KMS-11 (cell line): ENCODE results near the gene PTTG1IP2.

Experiments
- H2AFZ ChIP-seq: fragments of 200-600 bp; sonication (generic); 2 replicates; pipeline ENCODE4 v1.6.1; 2016; ENCODE audit warnings: antibody characterized with exemption, mixed run types, low read depth
- H3K27ac ChIP-seq: fragments of 200-600 bp; sonication (generic); 2 replicates; pipeline ENCODE4 v1.6.1; 2016; ENCODE audit warnings: mild to moderate bottlenecking, mixed run types
- H3K27me3 ChIP-seq: fragments of 200-600 bp; sonication (generic); 2 replicates; pipeline ENCODE4 v1.6.1; 2017; ENCODE audit warnings: mild to moderate bottlenecking, low read depth, mixed run types, moderate library complexity; ENCODE audit not compliant: insufficient read depth
- H3K36me3 ChIP-seq: fragments of 200-600 bp; sonication (generic); 2 replicates; pipeline ENCODE4 v1.6.1; 2017; ENCODE audit warnings: mild to moderate bottlenecking, mixed run types; ENCODE audit not compliant: insufficient read depth
- H3K4me1 ChIP-seq: fragments of 200-600 bp; sonication (generic); 2 replicates; pipeline ENCODE4 v1.6.1; 2016; ENCODE audit warnings: mild to moderate bottlenecking, low read depth, mixed run types; ENCODE audit not compliant: poor library complexity, severe bottlenecking
- H3K4me2 ChIP-seq: fragments of 200-600 bp; sonication (generic); 2 replicates; pipeline ENCODE4 v1.7.0; 2016; ENCODE audit warnings: mild to moderate bottlenecking, mixed run types
- H3K4me3 ChIP-seq: fragments of 200-600 bp; sonication (generic); IDR thresholded peaks from 2 replicates; pipeline ENCODE4 v1.6.1; 2017; ENCODE audit warnings: low read depth, low read length, mixed read lengths; ENCODE audit not compliant: insufficient read depth
- H3K79me2 ChIP-seq: fragments of 200-600 bp; sonication (generic); 2 replicates; pipeline ENCODE4 v1.6.1; 2016; ENCODE audit warnings: low read depth, mixed run types; ENCODE audit not compliant: insufficient read depth
- H3K9ac ChIP-seq: fragments of 200-600 bp; sonication (generic); 2 replicates; pipeline ENCODE4 v1.6.1; 2016; ENCODE audit warnings: mild to moderate bottlenecking, mixed run types
- H4K20me1 ChIP-seq: fragments of 200-600 bp; sonication (generic); 2 replicates; pipeline ENCODE4 v1.6.1; 2016; ENCODE audit warnings: mild to moderate bottlenecking, mixed run types; ENCODE audit not compliant: insufficient read depth
- CTCF ChIP-seq: fragments of 200-600 bp; sonication (generic); conservative IDR thresholded peaks from 2 replicates; pipeline ENCODE4 v1.6.1; 2017; ENCODE audit warnings: low read depth, mild to moderate bottlenecking, antibody characterized with exemption, low read length, moderate library complexity, mixed read lengths

Gene PTTG1IP2

GRCh38 chr7:90484706-90485105 is 15.3 kb downstream of the PTTG1IP2 start:
- no peak overlapping the region for H3K4me3 ChIP-seq
- H3K79me2 ChIP-seq, result no peaks in the 10 kb centered on the region
- H3K9ac ChIP-seq, result no peak overlapping the region
- no peak overlapping the region for H3K4me2 ChIP-seq
- H4K20me1 ChIP-seq, result no peaks in the 10 kb centered on the region
- H3K4me1 ChIP-seq, result no peaks in the 10 kb centered on the region
- no peak overlapping the region for H3K27ac ChIP-seq
- TF ChIP-seq CTCF, result no peak
- no peaks in the 10 kb centered on the region; the same call in 1 of the 2 replicates for H3K36me3 ChIP-seq
- no peaks in the 10 kb centered on the region for H3K27me3 ChIP-seq
- H2AFZ ChIP-seq, result no peak overlapping the region

GRCh38 chr7:90485734-90486316 is 16.4 kb downstream of the PTTG1IP2 start:
- H3K79me2 ChIP-seq, result no peaks in the 10 kb centered on the region
- TF ChIP-seq CTCF, result no peak
- no peaks in the 10 kb centered on the region; the same call in 1 of the 2 replicates for H3K36me3 ChIP-seq
- H3K4me1 ChIP-seq, result no peaks in the 10 kb centered on the region
- H3K4me3 ChIP-seq, result no peak overlapping the region
- no peaks in the 10 kb centered on the region for H3K27me3 ChIP-seq
- no peak overlapping the region for H3K9ac ChIP-seq
- no peak overlapping the region for H3K27ac ChIP-seq
- H3K4me2 ChIP-seq, result no peak overlapping the region
- H2AFZ ChIP-seq, result no peak overlapping the region
- H4K20me1 ChIP-seq, result no peaks in the 10 kb centered on the region

- Histone ChIP-seq H3K36me3 (no peaks in the 10 kb centered on the region), H3K9ac (no peak overlapping the region), H3K27me3 (no peaks in the 10 kb centered on the region), H3K79me2 (no peaks in the 10 kb centered on the region), H4K20me1 (no peaks in the 10 kb centered on the region), H2AFZ (no peak overlapping the region), H3K4me3 (no peak overlapping the region), H3K27ac (no peak overlapping the region), H3K4me1 (no peaks in the 10 kb centered on the region), H3K4me2 (no peak overlapping the region)
- TF ChIP-seq CTCF, result no peak
Observed at GRCh38 chr7:90487808-90488207, 18.4 kb downstream of the PTTG1IP2 start.

- TF ChIP-seq CTCF, result no peak
- no peak overlapping the region for H3K4me2 ChIP-seq
- no peak overlapping the region for H2AFZ ChIP-seq
Observed at GRCh38 chr7:90488220-90488619, 18.8 kb downstream of the PTTG1IP2 start.

More at GRCh38 chr7:90488220-90488619, 18.8 kb downstream of the PTTG1IP2 start:
- Histone ChIP-seq H3K4me3 (no peak overlapping the region), H3K9ac (no peak overlapping the region), H3K4me1 (no peaks in the 10 kb centered on the region), H3K27me3 (no peaks in the 10 kb centered on the region), H3K79me2 (no peaks in the 10 kb centered on the region), H4K20me1 (no peaks in the 10 kb centered on the region), H3K36me3 (no peaks in the 10 kb centered on the region), H3K27ac (no peak overlapping the region)
